ENCODE results near the gene CRYBA1.
A peak's percentile ranks its signal among the peaks of the same experiment; 100 is the strongest.

- TF ChIP-seq, protein P1, sequence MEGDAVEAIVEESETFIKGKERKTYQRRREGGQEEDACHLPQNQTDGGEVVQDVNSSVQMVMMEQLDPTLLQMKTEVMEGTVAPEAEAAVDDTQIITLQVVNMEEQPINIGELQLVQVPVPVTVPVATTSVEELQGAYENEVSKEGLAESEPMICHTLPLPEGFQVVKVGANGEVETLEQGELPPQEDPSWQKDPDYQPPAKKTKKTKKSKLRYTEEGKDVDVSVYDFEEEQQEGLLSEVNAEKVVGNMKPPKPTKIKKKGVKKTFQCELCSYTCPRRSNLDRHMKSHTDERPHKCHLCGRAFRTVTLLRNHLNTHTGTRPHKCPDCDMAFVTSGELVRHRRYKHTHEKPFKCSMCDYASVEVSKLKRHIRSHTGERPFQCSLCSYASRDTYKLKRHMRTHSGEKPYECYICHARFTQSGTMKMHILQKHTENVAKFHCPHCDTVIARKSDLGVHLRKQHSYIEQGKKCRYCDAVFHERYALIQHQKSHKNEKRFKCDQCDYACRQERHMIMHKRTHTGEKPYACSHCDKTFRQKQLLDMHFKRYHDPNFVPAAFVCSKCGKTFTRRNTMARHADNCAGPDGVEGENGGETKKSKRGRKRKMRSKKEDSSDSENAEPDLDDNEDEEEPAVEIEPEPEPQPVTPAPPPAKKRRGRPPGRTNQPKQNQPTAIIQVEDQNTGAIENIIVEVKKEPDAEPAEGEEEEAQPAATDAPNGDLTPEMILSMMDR (IDR thresholded peaks at IDR 0.05; ENCODE audit: low read depth, low read length): peak; percentile 34
- TF ChIP-seq EZH2phosphoT487 (IDR thresholded peaks at IDR 0.05; ENCODE audit: low read depth): no peak
These were observed 5.4 kb upstream of the CRYBA1 start for GRCh38 chr17:29240968-29241963.

Measured in OCI-LY3 (cell line).